Measurements from ENCODE around the gene RIT1.
"Not testable (repeated sequence)": the region's sequence is repeated elsewhere in the genome, so short reads cannot be mapped to it uniquely, and the experiment has no call there.

Gene RIT1

DNA sequence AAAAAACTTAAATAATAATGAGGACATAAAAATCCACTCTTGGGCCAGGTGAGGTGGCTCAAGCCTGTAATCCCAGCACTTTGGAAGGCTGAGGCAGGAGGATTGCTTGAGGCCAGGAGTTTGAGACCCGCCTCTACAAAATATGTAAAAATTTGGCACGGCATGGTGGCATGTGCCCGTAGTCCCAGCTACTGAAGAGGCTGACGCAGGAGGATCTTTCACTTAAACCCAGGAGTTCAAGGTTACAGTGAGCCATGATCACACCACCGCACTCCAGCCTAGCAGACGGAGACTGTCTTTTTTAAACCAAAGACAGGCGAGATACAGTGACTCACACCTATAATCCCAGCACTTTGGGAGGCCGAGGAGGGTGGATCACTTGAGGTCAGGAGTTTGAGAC lies 14.7 kb downstream of the RIT1 start:
- DNase-seq (ENCODE audit: extremely low spot score, insufficient read length, low read depth); FAIRE-seq: not testable (repeated sequence)

DNA sequence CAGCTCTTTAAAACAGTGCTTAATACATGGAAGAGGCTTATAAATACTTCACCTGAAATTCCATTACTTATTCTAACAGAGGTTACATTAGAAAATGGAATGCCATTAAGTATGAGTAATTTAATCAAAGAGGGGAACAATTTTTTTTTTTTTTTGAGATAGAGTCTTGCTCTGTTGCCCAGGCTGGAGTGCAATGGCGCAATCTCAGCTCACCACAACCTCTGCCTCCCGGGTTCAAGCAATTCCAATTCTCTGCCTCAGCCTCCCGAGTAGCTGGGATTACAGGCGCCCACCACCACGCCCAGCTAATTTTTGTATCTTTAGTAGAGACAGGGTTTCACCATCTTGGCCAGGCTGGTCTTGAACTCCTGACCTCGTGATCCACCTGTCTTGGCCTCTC lies 15.5 kb downstream of the RIT1 start:
- DNase-seq (ENCODE audit: extremely low spot score, insufficient read length, low read depth); FAIRE-seq: not testable (repeated sequence)

DNA sequence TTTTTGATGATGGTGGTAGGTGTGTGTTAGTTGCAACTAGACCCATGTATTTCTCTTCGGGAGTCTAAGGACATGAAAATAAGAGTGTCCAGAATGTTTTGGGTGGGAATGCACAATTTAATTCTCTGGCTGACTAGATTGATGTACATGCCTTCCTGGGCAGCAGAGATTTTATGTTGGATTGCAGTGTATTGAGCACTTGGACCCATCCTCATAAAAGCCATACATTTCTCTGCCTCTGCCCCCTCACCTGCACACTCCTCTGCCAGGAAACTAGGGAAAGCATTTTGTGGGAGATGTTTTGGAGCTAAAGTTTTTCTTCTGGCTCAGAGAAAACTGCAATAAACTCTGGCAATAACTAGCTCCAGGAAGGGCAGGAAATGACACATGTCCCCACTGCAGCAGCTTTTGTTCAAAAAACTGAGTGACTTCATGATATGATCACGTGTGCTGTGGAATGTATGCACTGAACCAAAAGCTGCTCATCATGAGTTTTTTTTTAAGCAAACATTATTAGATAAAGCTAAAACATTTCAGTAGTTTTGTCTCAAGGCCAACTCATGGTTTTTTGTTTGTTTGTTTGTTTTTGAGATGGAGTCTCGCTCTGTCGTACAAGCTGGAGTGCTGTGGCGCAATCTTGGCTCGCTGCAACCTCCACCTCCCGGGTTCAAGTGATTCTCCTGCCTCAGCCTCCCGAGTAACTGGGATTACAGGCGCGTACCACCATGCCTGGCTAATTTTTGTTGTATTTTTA lies 17.6 kb downstream of the RIT1 start:
- DNase-seq (ENCODE audit: extremely low spot score, insufficient read length, low read depth) (no peak), FAIRE-seq (no peak)

DNA sequence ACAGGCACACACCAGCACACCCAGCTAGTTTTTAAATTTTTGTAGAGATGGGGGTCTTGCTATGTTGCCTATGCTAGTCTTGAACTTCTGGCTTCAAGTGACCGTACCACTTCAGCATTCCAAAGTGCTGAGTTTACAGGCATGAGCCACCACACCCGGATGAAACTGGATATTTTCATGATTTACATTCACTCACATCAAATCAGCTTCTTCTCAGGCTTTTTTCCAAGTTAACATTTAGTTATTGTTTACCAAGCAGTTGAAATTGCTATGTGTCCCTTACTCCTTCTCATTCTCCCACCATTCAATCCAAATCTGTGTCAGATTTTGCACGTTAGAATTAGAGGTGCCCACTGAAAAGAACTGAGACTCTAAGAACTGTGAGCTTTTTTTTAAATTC lies 18.4 kb downstream of the RIT1 start:
- DNase-seq (ENCODE audit: extremely low spot score, insufficient read length, low read depth) (no peak), FAIRE-seq (no peak)

DNA sequence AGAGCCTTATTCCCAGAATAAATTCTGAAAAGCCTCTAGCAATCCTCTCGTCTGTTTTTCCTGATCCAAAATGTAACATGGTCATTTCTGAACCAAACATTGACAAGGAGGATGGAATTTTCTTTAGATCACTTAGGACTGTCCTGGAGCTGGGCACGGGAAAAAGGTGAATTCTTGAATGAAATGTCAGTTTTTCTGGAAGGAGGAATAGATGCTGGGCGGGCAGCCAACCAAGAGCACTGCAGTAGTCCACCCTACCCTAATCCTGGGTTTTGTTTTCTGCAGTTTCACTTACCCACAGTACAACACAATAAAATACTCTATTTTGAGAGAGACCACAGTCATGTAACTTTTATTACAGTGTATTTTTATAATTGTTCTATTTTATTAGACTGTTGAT lies 20.9 kb downstream of the RIT1 start:
- FAIRE-seq = no peak
- DNase-seq (ENCODE audit: extremely low spot score, insufficient read length, low read depth) = no peak

DNA sequence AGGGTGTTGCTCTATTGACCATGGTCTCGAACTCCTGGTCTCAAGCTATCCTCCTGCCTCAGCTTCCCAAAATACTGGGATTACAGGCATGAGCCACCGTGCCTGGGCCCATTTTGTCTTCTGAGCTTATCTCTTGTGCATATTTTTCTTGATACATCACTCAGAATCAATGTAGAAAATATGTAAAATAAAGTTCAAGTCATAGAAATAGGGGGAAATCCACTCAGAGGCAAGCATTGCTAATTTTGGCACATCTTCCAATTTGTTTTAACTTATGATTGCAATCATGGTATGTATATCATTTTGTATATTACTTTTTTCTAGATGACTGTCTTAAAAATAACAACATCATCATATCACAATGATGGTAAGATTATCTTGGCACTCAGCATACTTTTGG lies 21.6 kb downstream of the RIT1 start:
- DNase-seq (ENCODE audit: extremely low spot score, insufficient read length, low read depth) (no peak), FAIRE-seq (no peak)

DNA sequence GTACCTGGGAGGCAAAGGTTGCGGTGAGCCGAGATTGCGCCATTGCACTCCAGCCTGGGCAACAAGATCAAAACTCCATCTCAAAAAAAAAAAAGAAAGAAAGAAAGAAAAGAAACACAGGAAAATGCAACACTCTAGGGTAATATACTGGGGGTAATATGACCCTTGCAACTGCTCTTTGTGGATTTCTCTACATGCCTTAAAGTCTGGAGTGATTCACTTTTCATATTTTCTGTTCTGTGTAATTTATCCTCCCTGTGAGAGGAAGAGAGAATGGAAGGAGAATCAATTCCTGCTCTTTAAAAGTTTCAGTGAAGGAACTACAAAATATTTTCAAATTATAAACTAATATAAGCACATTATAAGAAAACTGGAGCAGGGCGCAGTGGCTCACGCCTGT lies 22.7 kb downstream of the RIT1 start:
- no peak for FAIRE-seq
- no peak for DNase-seq (ENCODE audit: extremely low spot score, insufficient read length, low read depth)

DNA sequence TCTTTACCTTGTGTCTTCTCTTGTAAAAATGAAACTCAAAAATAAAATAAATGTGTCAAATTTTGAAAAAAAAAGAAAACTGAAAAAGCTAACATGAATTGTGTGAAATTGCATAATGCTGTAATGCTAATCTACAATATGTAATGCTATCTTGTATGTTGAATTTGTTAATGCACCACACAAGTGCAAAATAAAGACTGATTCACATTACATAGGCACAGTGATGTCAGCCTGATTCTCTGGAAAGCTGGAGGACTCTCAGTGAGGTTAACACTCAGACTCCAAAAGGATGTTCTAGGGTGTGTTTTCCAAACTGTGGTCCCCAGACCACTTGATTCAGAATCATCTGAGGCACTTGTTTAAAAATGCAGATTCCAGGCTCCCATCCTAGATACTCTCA lies 26.2 kb downstream of the RIT1 start:
- FAIRE-seq = no peak

DNA sequence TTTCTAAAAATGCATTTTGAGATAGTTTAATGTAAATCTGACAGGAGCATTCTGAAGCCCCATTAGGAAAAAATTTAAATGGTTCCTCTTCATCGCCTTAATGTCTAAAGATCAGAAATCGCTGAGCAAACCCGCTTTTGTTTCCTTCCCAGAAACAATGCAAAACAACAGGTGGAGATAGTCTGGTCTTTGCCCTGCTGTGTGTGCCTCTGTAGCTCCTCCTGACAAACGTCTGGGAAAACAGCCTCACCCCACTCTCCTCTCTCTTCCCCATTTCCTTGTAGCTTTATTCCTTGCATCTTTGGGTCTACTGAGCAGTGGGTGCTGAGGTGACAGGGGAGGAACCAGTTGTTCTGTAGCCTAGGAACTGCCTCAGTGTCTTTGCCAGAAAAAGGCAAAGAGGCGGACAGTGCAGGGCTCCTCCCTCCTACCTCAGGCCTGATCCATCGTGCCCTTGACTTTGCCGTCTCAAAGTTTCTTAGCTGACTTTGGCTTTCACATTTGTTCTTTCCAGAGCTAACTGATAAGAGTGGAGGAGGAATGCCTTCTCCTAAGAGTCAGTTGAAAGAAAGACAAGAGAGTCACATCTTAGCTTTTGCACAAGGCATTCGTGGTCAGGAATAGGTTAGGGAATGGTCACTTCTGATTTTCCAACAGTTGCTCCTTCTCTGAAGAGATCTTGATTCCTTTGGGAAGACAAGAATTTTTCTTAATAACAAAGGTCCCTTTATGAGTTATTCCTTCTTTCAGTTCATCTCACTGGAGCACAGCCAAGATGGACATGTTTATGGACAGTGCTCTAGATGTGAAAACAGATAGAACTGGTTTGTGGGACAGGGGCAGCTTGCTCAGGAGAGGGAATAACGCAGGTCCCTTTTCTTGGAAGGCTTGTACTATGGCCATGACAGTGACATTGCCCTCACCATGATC lies 26.9 kb downstream of the RIT1 start:
- DNase-seq (ENCODE audit: extremely low spot score, insufficient read length, low read depth) = no peak
- FAIRE-seq = no peak

More for the DNA sequence above, 26.2 kb downstream of the RIT1 start:
- DNase-seq (ENCODE audit: extremely low spot score, insufficient read length, low read depth) = no peak

DNA sequence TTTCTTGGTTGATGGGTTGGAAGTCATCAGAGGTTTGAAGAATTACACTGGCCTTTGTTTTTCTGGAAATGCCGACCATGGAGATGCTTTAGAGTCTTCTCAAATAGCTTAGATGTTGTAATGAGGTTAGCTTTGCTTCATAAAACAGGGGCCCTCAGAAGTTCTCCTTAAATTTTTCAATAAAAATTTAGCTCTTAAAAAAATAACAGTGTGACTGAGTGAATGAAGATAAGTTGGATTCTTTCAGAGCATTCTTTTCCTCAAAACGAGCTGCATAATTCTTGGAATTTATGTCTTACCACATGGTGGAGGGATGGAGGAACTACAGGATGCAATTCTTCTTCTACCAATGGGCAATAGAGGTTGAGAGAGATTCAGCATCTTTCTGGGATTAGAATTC lies 28.4 kb downstream of the RIT1 start:
- FAIRE-seq = no peak
- no peak for DNase-seq (ENCODE audit: extremely low spot score, insufficient read length, low read depth)

DNA sequence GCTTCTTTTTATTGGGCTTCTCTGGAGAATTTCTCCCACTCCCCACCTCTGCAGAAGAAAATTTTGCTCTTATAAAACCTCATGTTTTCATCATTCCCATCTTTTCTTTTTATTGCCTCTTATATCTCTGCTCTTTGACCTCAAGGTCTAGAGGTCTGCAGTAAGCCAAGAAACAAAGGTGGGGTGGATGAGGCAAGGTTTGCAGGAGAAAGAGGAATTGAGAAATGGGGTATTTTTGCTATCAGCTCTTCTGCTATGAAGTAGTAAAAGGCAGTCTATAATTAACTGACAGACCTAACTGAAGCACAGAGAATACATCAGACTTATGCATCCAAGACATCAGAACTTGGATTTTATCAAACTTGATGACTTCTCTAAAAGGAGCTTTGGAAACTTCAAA lies 28.9 kb downstream of the RIT1 start:
- no peak for DNase-seq (ENCODE audit: extremely low spot score, insufficient read length, low read depth)
- peak; percentile 64 for FAIRE-seq

DNA sequence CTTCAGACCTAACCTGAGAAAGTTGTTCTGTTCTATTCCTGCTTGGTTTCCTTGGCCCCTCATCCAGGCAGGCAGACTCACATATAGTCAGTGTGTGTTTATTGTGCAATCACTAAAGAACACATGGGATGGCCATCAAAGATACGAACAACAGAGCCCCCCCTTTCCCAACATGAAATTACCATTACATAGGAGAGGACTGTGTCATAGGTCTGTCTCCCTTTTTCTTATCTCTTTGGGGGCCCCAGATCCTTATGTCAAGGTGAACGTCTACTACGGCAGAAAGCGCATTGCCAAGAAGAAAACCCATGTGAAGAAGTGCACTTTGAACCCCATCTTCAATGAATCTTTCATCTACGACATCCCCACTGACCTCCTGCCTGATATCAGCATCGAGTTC lies 30.2 kb downstream of the RIT1 start:
- DNase-seq (ENCODE audit: extremely low spot score, insufficient read length, low read depth) (no peak), FAIRE-seq (no peak)

DNA sequence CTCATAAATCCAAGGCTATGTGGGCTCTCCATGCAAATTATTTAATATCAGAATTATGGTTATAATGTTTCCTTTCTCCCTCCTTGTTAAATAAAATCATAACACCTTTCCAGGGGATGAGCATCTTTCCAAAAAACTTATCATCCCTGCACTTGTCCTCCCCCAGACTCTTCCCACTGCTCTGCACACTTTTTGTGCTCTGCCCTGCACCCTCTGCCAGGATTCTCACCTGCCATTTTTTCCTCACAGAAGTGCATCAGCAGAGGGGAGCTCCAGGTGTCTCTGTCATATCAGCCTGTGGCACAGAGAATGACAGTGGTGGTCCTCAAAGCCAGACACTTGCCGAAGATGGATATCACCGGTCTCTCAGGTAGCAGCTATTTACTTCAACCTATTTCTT lies 30.9 kb downstream of the RIT1 start:
- DNase-seq (ENCODE audit: extremely low spot score, insufficient read length, low read depth) (no peak), FAIRE-seq (no peak)

DNA sequence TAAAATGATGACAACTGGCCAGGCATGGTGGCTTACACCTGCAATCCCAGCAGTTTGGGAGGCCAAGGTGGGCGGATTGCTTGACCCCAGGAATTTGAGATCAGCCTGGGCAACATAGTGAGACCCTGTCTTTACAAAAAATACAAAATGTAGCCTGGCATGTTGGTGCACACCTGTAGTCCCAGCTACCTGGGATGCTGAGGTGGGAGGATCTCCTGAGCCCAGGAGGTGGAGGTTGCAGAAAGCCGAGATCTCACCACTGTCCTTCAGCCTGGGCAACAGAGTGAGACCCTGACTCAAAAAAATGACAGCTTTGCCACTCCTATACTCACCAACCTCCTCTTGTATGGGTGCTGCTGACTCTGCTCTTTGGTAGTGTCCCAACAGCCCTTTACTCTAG lies 33.2 kb downstream of the RIT1 start:
- FAIRE-seq (no peak), DNase-seq (ENCODE audit: extremely low spot score, insufficient read length, low read depth) (no peak)

DNA sequence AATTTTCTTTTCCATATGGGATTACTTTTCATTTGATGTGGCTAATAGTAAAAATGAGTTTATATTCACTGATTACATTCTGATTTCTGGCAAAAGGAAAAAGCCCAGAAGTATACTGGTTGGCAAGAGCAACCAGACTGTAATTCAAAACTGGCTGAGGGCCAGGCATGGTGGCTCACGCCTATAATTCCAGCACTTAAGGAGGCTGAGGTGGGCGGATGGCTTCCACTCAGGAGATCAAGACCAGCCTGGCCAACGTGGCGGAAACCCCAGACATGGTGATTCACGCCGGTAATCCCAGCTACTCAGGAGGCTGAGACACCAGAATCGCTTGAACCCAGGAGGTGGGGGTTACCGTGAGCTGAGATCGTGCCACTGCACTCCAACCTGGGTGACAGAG lies 37.3 kb downstream of the RIT1 start:
- FAIRE-seq (no peak), DNase-seq (ENCODE audit: extremely low spot score, insufficient read length, low read depth) (no peak)

DNA sequence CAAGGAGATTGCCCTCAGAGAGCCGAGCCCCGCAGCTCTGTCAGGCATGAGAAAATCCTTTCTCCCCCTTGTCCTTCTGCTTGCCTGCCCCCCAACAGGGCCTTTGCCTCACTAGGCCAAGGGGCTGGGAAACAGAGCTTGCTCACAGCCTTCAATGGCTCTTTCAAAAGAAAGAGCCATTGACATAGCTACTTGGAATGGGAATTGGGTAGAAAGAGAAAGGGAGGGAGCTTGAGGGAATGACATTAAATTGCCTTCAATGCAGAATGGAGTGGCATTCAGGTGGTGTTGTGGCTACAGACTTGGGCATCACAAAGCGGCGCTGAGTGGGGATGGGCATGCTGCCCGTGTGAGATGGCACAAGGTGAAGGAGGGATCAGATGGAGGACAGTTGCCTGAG lies 38.6 kb downstream of the RIT1 start:
- FAIRE-seq (no peak), DNase-seq (ENCODE audit: extremely low spot score, insufficient read length, low read depth) (no peak)

DNA sequence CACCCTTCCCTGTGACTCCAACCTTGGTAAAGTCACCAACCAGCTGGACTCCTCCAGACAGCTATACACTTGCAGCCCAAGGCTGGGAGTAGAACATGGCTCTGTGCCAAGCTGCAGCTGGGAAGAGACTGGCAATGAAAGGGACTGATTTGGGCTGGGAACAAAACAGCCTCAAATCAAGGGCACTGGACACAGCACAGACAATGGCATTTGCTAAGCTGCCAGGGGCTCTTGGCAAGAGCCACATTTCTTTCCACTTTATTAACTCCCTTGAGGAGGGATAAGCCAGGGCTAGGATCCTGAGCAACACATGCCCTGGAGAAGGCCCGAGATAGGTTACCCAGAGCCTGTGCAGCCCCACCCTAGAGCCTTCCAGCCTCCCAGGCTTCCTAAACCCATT lies 39.8 kb downstream of the RIT1 start:
- FAIRE-seq (no peak), DNase-seq (ENCODE audit: extremely low spot score, insufficient read length, low read depth) (no peak)

DNA sequence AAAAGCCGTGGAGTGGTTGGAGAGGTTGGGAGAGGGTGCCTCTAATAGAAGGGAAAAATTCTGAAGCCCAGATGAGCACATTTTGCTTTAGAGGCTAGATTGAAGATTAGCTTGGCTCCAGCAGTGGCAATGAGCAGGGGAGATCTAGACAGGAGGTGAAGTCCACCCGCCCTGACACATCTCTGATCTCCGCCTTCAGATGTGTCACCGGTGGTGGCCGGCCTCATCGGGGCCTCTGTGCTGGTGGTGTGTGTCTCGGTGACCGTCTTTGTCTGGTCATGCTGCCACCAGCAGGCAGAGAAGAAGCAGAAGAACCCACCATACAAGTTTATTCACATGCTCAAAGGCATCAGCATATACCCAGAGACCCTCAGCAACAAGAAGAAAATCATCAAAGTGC lies 43.4 kb downstream of the RIT1 start:
- FAIRE-seq (no peak), DNase-seq (ENCODE audit: extremely low spot score, insufficient read length, low read depth) (no peak)

DNA sequence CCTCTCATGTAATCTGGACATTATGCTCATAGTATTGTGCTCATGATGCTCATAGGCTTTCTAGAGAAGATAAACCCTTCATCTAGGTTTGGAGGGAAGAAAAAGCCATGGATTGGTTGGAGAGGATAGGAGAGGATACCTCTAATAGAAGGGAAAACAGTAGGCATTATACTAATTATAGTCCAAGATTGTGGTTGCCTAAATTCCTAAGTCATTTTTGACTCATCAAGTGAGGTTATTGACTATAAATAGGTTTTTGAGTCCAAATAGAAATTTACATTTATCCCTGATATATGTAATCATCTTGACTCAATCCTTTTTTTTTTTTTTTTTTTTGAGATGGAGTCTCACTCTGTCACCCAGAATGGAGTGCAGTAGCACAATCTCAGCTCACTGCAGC lies 46.8 kb downstream of the RIT1 start:
- FAIRE-seq = no peak
- DNase-seq (ENCODE audit: extremely low spot score, insufficient read length, low read depth) = no peak

DNA sequence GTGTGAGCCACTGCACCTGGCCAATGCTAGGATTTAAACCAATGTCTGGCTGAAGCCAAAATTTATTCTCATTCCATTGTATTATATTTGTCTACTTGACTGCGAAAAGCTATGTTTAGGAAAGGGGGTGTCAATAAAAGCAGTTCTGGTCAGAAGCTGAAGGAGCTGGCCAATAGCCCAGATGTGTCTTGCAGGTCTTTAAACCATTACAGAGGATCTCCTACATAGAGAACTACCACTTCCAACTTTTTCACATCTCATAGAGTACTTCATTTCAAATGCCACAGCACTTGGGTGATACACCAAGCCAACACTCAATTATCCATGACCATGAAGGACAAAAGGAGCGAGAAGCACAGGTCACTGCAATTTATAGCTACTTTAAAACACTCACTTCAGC lies 49.3 kb downstream of the RIT1 start:
- DNase-seq (ENCODE audit: extremely low spot score, insufficient read length, low read depth) (no peak), FAIRE-seq (no peak)

DNA sequence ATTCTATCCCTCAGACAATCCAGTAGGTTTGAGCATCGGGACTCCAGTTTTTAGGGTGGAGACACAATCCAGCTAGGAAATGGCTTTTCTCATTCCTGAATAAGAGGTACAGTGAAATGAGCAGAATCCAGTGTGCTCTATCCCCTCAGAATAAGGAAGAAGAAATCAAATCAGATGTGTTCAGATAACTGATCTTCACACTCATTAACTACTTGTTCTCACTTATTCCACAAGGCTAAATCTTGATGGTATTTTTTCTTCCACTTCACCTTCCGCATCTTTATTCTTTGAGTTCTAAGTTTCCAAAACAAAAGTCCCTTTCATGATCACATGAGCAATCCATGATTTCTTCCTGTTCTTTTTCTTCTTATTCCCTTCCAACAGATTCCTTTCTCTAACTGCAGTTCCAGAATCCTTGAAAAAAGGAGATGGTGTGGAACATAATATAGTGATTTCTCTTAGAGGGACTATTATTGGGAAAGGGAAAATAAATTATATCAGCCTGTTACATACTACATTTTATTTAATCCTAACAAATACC lies 50.1 kb downstream of the RIT1 start:
- no peak for FAIRE-seq
- DNase-seq (ENCODE audit: extremely low spot score, insufficient read length, low read depth) = no peak
